Endothelial cell of umbilical vein (primary cell): ENCODE results near the gene LSM2. TPM values are rescaled to one million over a fixed set of nuclear protein-coding genes. Genes with fewer than 3 reads are reported as not detected.
A peak's percentile ranks its signal among the peaks of the same experiment; 100 is the strongest.

ENCODE experiments used
- BruUV-seq: library from RNA; stranded (reverse); fragments of 400-500 nt; replicated peaks from 2 replicates; lab custom pipeline; 2021; lab: Mats Ljungman, UMichigan
- CTCF ChIA-PET: fragments of 300-600, 350-600 bp; sonication (Branson Sonifier 250); formaldehyde crosslinking; loops from one replicate; lab custom pipeline; 2021; ENCODE audit warnings: antibody characterized with exemption, inconsistent platforms; lab: Charles Lee
- POLR2A ChIA-PET: fragments of 300-600, 350-600 bp; sonication (Branson Sonifier 250); formaldehyde crosslinking; loops from one replicate; lab custom pipeline; 2021; ENCODE audit warnings: antibody characterized with exemption, inconsistent platforms; lab: Charles Lee
- DNase-seq: peaks from one replicate; pipeline ENCODE4 v3.0.0-alpha.2; 2011; ENCODE audit warnings: low read depth, low spot score
- FAIRE-seq: peaks from 2 replicates; lab custom pipeline; 2011; peaks lifted over from hg19 to GRCh38; lab: Jason Lieb, UNC
- H2AFZ ChIP-seq: 2 replicates; pipeline ENCODE4 v1.6.0; 2012; ENCODE audit warnings: low read depth, low read length, control low read depth, inconsistent platforms
- H3K27ac ChIP-seq: 2 replicates; pipeline ENCODE4 v1.5.1; 2011; ENCODE audit warnings: low read depth, mild to moderate bottlenecking, control low read depth, low read length, moderate library complexity; ENCODE audit not compliant: insufficient read depth
- H3K27me3 ChIP-seq, 2 experiments: 2 replicates each; pipeline versions ENCODE4 v1.6.0 to v1.6.1; 2011; ENCODE audit warnings: low read length in 2 of 2, mixed read lengths in 1 of 2; ENCODE audit not compliant: control insufficient read depth in 2 of 2, insufficient read depth in 2 of 2
- H3K36me3 ChIP-seq, 2 experiments: 2 replicates in 1 of 2; 3 replicates in 1 of 2; pipeline ENCODE4 v1.5.1; 2011; ENCODE audit warnings: low read length in 2 of 2, mild to moderate bottlenecking in 1 of 2, moderate library complexity in 1 of 2; ENCODE audit not compliant: control insufficient read depth in 2 of 2, insufficient read depth in 2 of 2; ENCODE audit errors: extremely low read depth in 1 of 2
- H3K4me1 ChIP-seq: 3 replicates; pipeline ENCODE4 v1.5.1; 2011; ENCODE audit warnings: mild to moderate bottlenecking, low read length; ENCODE audit not compliant: control insufficient read depth, insufficient read depth; ENCODE audit errors: extremely low read depth
- H3K4me2 ChIP-seq: 2 replicates; pipeline ENCODE4 v1.6.1; 2011; ENCODE audit warnings: low read length, control low read depth, mixed read lengths; ENCODE audit not compliant: insufficient read depth
- H3K4me3 ChIP-seq, 3 experiments: fragments of 200-600 bp in 1 of 3; sonication (generic), shearing (Covaris generic) in 1 of 3; replicated peaks in 1 of 3; 2 replicates each; pipeline ENCODE4 v1.5.1; 2011 to 2016; ENCODE audit warnings: control low read depth in 3 of 3, low read length in 3 of 3, mild to moderate bottlenecking in 2 of 3, inconsistent platforms in 1 of 3, low read depth in 1 of 3, moderate library complexity in 1 of 3; ENCODE audit not compliant: insufficient read depth in 1 of 3
- H3K79me2 ChIP-seq: 2 replicates; pipeline ENCODE4 v1.6.0; 2012; ENCODE audit warnings: low read length, inconsistent platforms; ENCODE audit not compliant: control insufficient read depth, insufficient read depth
- H3K9ac ChIP-seq: replicated peaks from 2 replicates; pipeline ENCODE3; 2011; ENCODE audit warnings: low read length, control low read depth; ENCODE audit not compliant: insufficient read depth; ENCODE audit errors: extremely low read depth
- H3K9me1 ChIP-seq: replicated peaks from 3 replicates; pipeline ENCODE4 v1.6.0; 2011; ENCODE audit warnings: mild to moderate bottlenecking, low read length; ENCODE audit not compliant: control insufficient read depth, insufficient read depth; ENCODE audit errors: extremely low read depth
- H3K9me3 ChIP-seq: replicated peaks from 2 replicates; pipeline ENCODE4 v1.5.1; 2012; ENCODE audit warnings: low read length, inconsistent platforms; ENCODE audit not compliant: control insufficient read depth, insufficient read depth
- H4K20me1 ChIP-seq: replicated peaks from 2 replicates; pipeline ENCODE3; 2011; ENCODE audit warnings: mild to moderate bottlenecking, low read length; ENCODE audit not compliant: control insufficient read depth, insufficient read depth; ENCODE audit errors: extremely low read depth
- CTCF ChIP-seq, 2 donors: IDR thresholded peaks; 1 replicate in 1 of 2; 2 replicates in 1 of 2; pipeline ENCODE4 v1.5.1; 2011; ENCODE audit warnings: low read length in 2 of 2, mild to moderate bottlenecking in 2 of 2, moderate library complexity in 2 of 2, control low read depth in 1 of 2, inconsistent platforms in 1 of 2, low read depth in 1 of 2; ENCODE audit not compliant: insufficient read depth in 1 of 2; ENCODE audit errors: extremely low read depth in 1 of 2
- EZH2 ChIP-seq: IDR thresholded peaks from 2 replicates; pipeline ENCODE4 v1.6.1; 2012; ENCODE audit warnings: borderline replicate concordance, low read depth, mild to moderate bottlenecking, moderate library complexity, low read length, inconsistent platforms; ENCODE audit not compliant: severe bottlenecking
- FOS ChIP-seq: IDR thresholded peaks from 2 replicates; pipeline ENCODE4 v1.6.1; 2011; ENCODE audit warnings: mild to moderate bottlenecking, low read length, moderate library complexity, borderline replicate concordance; ENCODE audit not compliant: insufficient read depth
- GATA2 ChIP-seq: IDR thresholded peaks from 2 replicates; pipeline ENCODE4 v1.7.0; 2011; ENCODE audit warnings: low read depth, mild to moderate bottlenecking, moderate library complexity, mixed read lengths, low read length; ENCODE audit not compliant: insufficient read length, insufficient read depth
- JUN ChIP-seq: IDR thresholded peaks from 2 replicates; pipeline ENCODE4 v1.6.1; 2011; ENCODE audit warnings: borderline replicate concordance, low read depth; ENCODE audit not compliant: insufficient read length, insufficient read depth
- MYC ChIP-seq: IDR thresholded peaks from one replicate; pipeline ENCODE4 v1.6.1; 2011; ENCODE audit warnings: mild to moderate bottlenecking, low read depth, low read length
- POLR2A ChIP-seq: IDR thresholded peaks from 2 replicates; pipeline ENCODE4 v1.6.1; 2012; ENCODE audit warnings: low read depth, mild to moderate bottlenecking, control low read depth, low read length
- POLR2AphosphoS5 ChIP-seq: IDR thresholded peaks from 2 replicates; pipeline ENCODE4 v1.6.1; 2012; ENCODE audit warnings: low read depth, mild to moderate bottlenecking, control low read depth, low read length, moderate library complexity; ENCODE audit not compliant: insufficient read depth
- dilution Hi-C: fragments of 300-500 bp; cut with MboI; formaldehyde crosslinking; loops from one replicate; pipeline ENCODE4 v1.15.0; 2019; ENCODE audit warnings: low sequenced_read_pairs; ENCODE audit not compliant: extremely low pct_ligation_motif_present
- intact Hi-C: fragments of 100-400 bp; cut with micrococcal nuclease; formaldehyde crosslinking; loops from one replicate; pipeline ENCODE4 v1.10.0; 2022
- polyA plus RNA-seq, 4 experiments: library from polyadenylated mRNA; depleted of rRNA in 3 of 4; stranded (reverse) in 3 of 4; unstranded in 1 of 4; fragments of >200 nt; gene quantifications; 2 replicates each; pipeline versions ENCODE4 v1.2.1 to v1.2.3, GENCODE V29; 2011 to 2012; ENCODE audit warnings: missing spikeins in 1 of 4
- small RNA-seq: library from RNA; depleted of rRNA; stranded (forward); fragments of <200 nt; gene quantifications from one replicate; pipeline ENCODE3, GENCODE V24; 2012; ENCODE audit warnings: low replicate concordance, low read depth; ENCODE audit not compliant: insufficient read depth, insufficient read length
- total RNA-seq: library from RNA; stranded (reverse); gene quantifications from 2 replicates; pipeline ENCODE4 v1.2.3, GENCODE V29; 2021
- TF ChIP-seq, protein P1 (sequence below): IDR thresholded peaks from 2 replicates; pipeline ENCODE4 v1.6.1; 2011; ENCODE audit not compliant: insufficient read depth, insufficient read length

Gene LSM2
- total and polyA plus RNA-seq, 2 donors (not counting 3 experiments of a cell fraction or from before 2014, with no cell fraction given), result 78.1 to 86.0 TPM

GRCh38 chr6:31749301-31750036, 57.3 kb downstream of the LSM2 start:
- Histone ChIP-seq H3K36me3 (no peaks in the 10 kb centered on the region), H2AFZ (no peak overlapping the region), H3K27ac (no peak overlapping the region), H3K4me2 (no peak overlapping the region), H3K9me1 (no peaks in the 10 kb centered on the region), H3K4me1 (no peaks in the 10 kb centered on the region), H4K20me1 (no peaks in the 10 kb centered on the region), H3K79me2 (no peaks in the 10 kb centered on the region), H3K27me3 (no peaks in the 10 kb centered on the region), H3K9me3 (no peaks in the 10 kb centered on the region), H3K4me3 (no peak overlapping the region), H3K9ac (no peak overlapping the region)
- intact Hi-C loops, result no loop called here
- ChIA-PET POLR2A (no interaction called here), CTCF (interaction anchor here (1.3 to 3.9 kb wide), 2 partner anchors 9 to 20 kb away, joined by 4 to 18 read pairs; no protein-coding TSS in a partner anchor)
- DNase-seq, result no peak
- TF ChIP-seq EZH2 (no peak), MYC (no peak), CTCF (IDR thresholded peaks at IDR 0.05; ENCODE audit: extremely low read depth in 1 of 2, insufficient read depth in 1 of 2, low read depth in 1 of 2, low read length in 2 of 2) (no peak), POLR2A (no peak), POLR2AphosphoS5 (no peak), JUN (no peak), FOS (no peak), GATA2 (no peak)
- TF ChIP-seq, protein P1, sequence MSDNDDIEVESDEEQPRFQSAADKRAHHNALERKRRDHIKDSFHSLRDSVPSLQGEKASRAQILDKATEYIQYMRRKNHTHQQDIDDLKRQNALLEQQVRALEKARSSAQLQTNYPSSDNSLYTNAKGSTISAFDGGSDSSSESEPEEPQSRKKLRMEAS, result no peak
- dilution Hi-C loops, result no loop called here
- FAIRE-seq, result no peak
- BruUV-seq, result no TSS peak

Small RNAs within 50 kb of the gene (small RNA-seq; reads per million reads assigned to genes)
- gene MSH5-SAPCD1 (not detected), gene RF00019 (not detected), gene RNU6-850P (not detected), gene SAPCD1 (not detected), gene SNORD48 (29.8 reads per million, percentile 86 among the genes with 10 or more reads in this experiment), gene SNORD52 (not detected)

Other genes with a start within 250 kb of the LSM2 start
Only the 30 nearest of the 40 such genes appear.
- 314 and 322 TPM in 2 replicates for gene BAG6, start 154.3 kb downstream of the LSM2 start, total RNA-seq
- gene BAG6, start 154.3 kb downstream of the LSM2 start, polyA plus RNA-seq, result 190 and 234 TPM in 2 replicates
- gene APOM, start 151.1 kb downstream of the LSM2 start, total RNA-seq, result 0.97 TPM in 1 of 2 replicates, not detected in the other
- gene APOM, start 151.1 kb downstream of the LSM2 start, polyA plus RNA-seq, result 2.5 and 2.6 TPM in 2 replicates
- gene C6orf47, start 146.2 kb downstream of the LSM2 start, total RNA-seq, result 12.8 and 15.0 TPM in 2 replicates
- 5.6 and 5.8 TPM in 2 replicates for gene C6orf47, start 146.2 kb downstream of the LSM2 start, polyA plus RNA-seq
- 11.7 and 12.6 TPM in 2 replicates for gene GPANK1, start 142.0 kb downstream of the LSM2 start, total RNA-seq
- gene GPANK1, start 142.0 kb downstream of the LSM2 start, polyA plus RNA-seq, result 13.3 and 17.5 TPM in 2 replicates
- gene CSNK2B, start 140.9 kb downstream of the LSM2 start, total RNA-seq, result 206 and 214 TPM in 2 replicates
- gene CSNK2B, start 140.9 kb downstream of the LSM2 start, polyA plus RNA-seq, result 159 and 160 TPM in 2 replicates
- 23.9 and 25.0 TPM in 2 replicates for gene LY6G5B, start 137.0 kb downstream of the LSM2 start, total RNA-seq
- 13.7 and 15.4 TPM in 2 replicates for gene LY6G5B, start 137.0 kb downstream of the LSM2 start, polyA plus RNA-seq
- 5.2 and 8.2 TPM in 2 replicates for gene LY6G5C, start 125.9 kb downstream of the LSM2 start, total RNA-seq
- 11.4 and 11.8 TPM in 2 replicates for gene LY6G5C, start 125.9 kb downstream of the LSM2 start, polyA plus RNA-seq
- gene ABHD16A, start 103.6 kb downstream of the LSM2 start, total RNA-seq, result 41.3 and 48.9 TPM in 2 replicates
- 60.1 and 60.3 TPM in 2 replicates for gene ABHD16A, start 103.6 kb downstream of the LSM2 start, polyA plus RNA-seq
- not detected in 2 replicates for gene LY6G6F, start 100.1 kb downstream of the LSM2 start, total RNA-seq
- gene LY6G6F, start 100.1 kb downstream of the LSM2 start, polyA plus RNA-seq, result not detected in 2 replicates
- not detected in 2 replicates for gene LY6G6D, start 91.6 kb downstream of the LSM2 start, total RNA-seq
- gene LY6G6D, start 91.6 kb downstream of the LSM2 start, polyA plus RNA-seq, result not detected in 2 replicates
- gene LY6G6C, start 85.2 kb downstream of the LSM2 start, total RNA-seq, result 0.35 TPM in 1 of 2 replicates, not detected in the other
- gene LY6G6C, start 85.2 kb downstream of the LSM2 start, polyA plus RNA-seq, result 0.33 and 0.41 TPM in 2 replicates
- not detected in 2 replicates for gene MPIG6B, start 83.6 kb downstream of the LSM2 start, total RNA-seq
- gene MPIG6B, start 83.6 kb downstream of the LSM2 start, polyA plus RNA-seq, result not detected in 2 replicates
- gene DDAH2, start 77.7 kb downstream of the LSM2 start, total RNA-seq, result 109 and 116 TPM in 2 replicates
- gene DDAH2, start 77.7 kb downstream of the LSM2 start, polyA plus RNA-seq, result 168 and 176 TPM in 2 replicates
- gene CLIC1, start 70.4 kb downstream of the LSM2 start, total RNA-seq, result 535 and 543 TPM in 2 replicates
- 569 and 578 TPM in 2 replicates for gene CLIC1, start 70.4 kb downstream of the LSM2 start, polyA plus RNA-seq
- gene MSH5, start 67.0 kb downstream of the LSM2 start, total RNA-seq, result 43.2 and 43.8 TPM in 2 replicates
- gene MSH5, start 67.0 kb downstream of the LSM2 start, polyA plus RNA-seq, result 24.5 and 27.1 TPM in 2 replicates
- gene SAPCD1, start 44.3 kb downstream of the LSM2 start, total RNA-seq, result 9.4 and 11.7 TPM in 2 replicates
- gene SAPCD1, start 44.3 kb downstream of the LSM2 start, polyA plus RNA-seq, result 1.6 and 3.0 TPM in 2 replicates
- gene VWA7, start 29.6 kb downstream of the LSM2 start, total RNA-seq, result 0.25 and 0.51 TPM in 2 replicates
- gene VWA7, start 29.6 kb downstream of the LSM2 start, polyA plus RNA-seq, result 0.11 and 0.21 TPM in 2 replicates
- 121 and 125 TPM in 2 replicates for gene VARS1, start 11.2 kb downstream of the LSM2 start, total RNA-seq
- 36.5 and 37.4 TPM in 2 replicates for gene VARS1, start 11.2 kb downstream of the LSM2 start, polyA plus RNA-seq
- 0.74 and 0.77 TPM in 2 replicates for gene HSPA1L, start 8.3 kb upstream of the LSM2 start, total RNA-seq
- 0.32 and 0.35 TPM in 2 replicates for gene HSPA1L, start 8.3 kb upstream of the LSM2 start, polyA plus RNA-seq
- gene HSPA1A, start 8.6 kb upstream of the LSM2 start, total RNA-seq, result 55.6 and 58.3 TPM in 2 replicates
- 56.0 and 57.2 TPM in 2 replicates for gene HSPA1A, start 8.6 kb upstream of the LSM2 start, polyA plus RNA-seq
- 49.3 and 54.0 TPM in 2 replicates for gene HSPA1B, start 20.8 kb upstream of the LSM2 start, total RNA-seq
- 27.1 and 31.7 TPM in 2 replicates for gene HSPA1B, start 20.8 kb upstream of the LSM2 start, polyA plus RNA-seq
- 61.3 and 62.8 TPM in 2 replicates for gene NEU1, start 55.9 kb upstream of the LSM2 start, total RNA-seq
- 111 and 115 TPM in 2 replicates for gene NEU1, start 55.9 kb upstream of the LSM2 start, polyA plus RNA-seq
- 0.12 and 0.84 TPM in 2 replicates for gene SLC44A4, start 72.0 kb upstream of the LSM2 start, total RNA-seq
- 0.75 and 1.1 TPM in 2 replicates for gene SLC44A4, start 72.0 kb upstream of the LSM2 start, polyA plus RNA-seq
- gene EHMT2, start 90.7 kb upstream of the LSM2 start, total RNA-seq, result 53.7 and 54.3 TPM in 2 replicates
- gene EHMT2, start 90.7 kb upstream of the LSM2 start, polyA plus RNA-seq, result 53.3 and 56.4 TPM in 2 replicates
- gene ZBTB12, start 95.1 kb upstream of the LSM2 start, total RNA-seq, result 3.5 and 4.9 TPM in 2 replicates
- 2.8 and 2.9 TPM in 2 replicates for gene ZBTB12, start 95.1 kb upstream of the LSM2 start, polyA plus RNA-seq
- gene C2, start 120.8 kb upstream of the LSM2 start, total RNA-seq, result 0.60 TPM in 1 of 2 replicates, not detected in the other
- gene C2, start 120.8 kb upstream of the LSM2 start, polyA plus RNA-seq, result not detected in 2 replicates
- 0.51 and 1.5 TPM in 2 replicates for gene CFB, start 139.1 kb upstream of the LSM2 start, total RNA-seq
- gene CFB, start 139.1 kb upstream of the LSM2 start, polyA plus RNA-seq, result 0.87 and 1.0 TPM in 2 replicates
- 68.5 and 71.3 TPM in 2 replicates for gene NELFE, start 152.0 kb upstream of the LSM2 start, total RNA-seq
- 50.5 and 55.8 TPM in 2 replicates for gene NELFE, start 152.0 kb upstream of the LSM2 start, polyA plus RNA-seq
- gene SKIC2, start 152.2 kb upstream of the LSM2 start, total RNA-seq, result 67.8 and 76.7 TPM in 2 replicates
- 52.8 and 55.8 TPM in 2 replicates for gene SKIC2, start 152.2 kb upstream of the LSM2 start, polyA plus RNA-seq
- 18.0 and 20.7 TPM in 2 replicates for gene DXO, start 165.2 kb upstream of the LSM2 start, total RNA-seq
- 34.9 and 37.7 TPM in 2 replicates for gene DXO, start 165.2 kb upstream of the LSM2 start, polyA plus RNA-seq